HEK293T (cell line): ENCODE results near the gene MSI1.

Source experiments
- CTCF ChIA-PET: fragments of 350-600 bp; formaldehyde crosslinking; extraction: SDS; loops from one replicate; lab custom pipeline; 2021; ENCODE audit warnings: antibody characterized with exemption, inconsistent platforms; lab: Yijun Ruan, JAX
- POLR2A ChIA-PET: fragments of 350-600 bp; formaldehyde crosslinking; extraction: SDS; loops from one replicate; lab custom pipeline; 2020; ENCODE audit warnings: antibody characterized with exemption, inconsistent platforms; lab: Yijun Ruan, JAX
- DNase-seq: peaks from one replicate; pipeline ENCODE4 v3.0.0; 2012; ENCODE audit warnings: mixed read lengths; ENCODE audit errors: extremely low spot score
- ARNT ChIP-seq: fragments of 450-650 bp; IDR thresholded peaks from 2 replicates; pipeline ENCODE4 v1.6.1; 2017; ENCODE audit warnings: mild to moderate bottlenecking
- BHLHE40 ChIP-seq: fragments of 450-650 bp; IDR thresholded peaks from 2 replicates; pipeline ENCODE4 v1.6.1; 2016; ENCODE audit warnings: mild to moderate bottlenecking, moderate library complexity, borderline replicate concordance
- CTBP1 ChIP-seq: fragments of 450-650 bp; IDR thresholded peaks from 2 replicates; pipeline ENCODE4 v1.6.1; 2016; ENCODE audit warnings: borderline replicate concordance
- ELF4 ChIP-seq: fragments of 450-650 bp; IDR thresholded peaks from 2 replicates; pipeline ENCODE4 v1.6.1; 2017; ENCODE audit warnings: antibody characterized with exemption
- FOXA1 ChIP-seq: fragments of 450-650 bp; IDR thresholded peaks from 2 replicates; pipeline ENCODE4 v1.6.1; 2016; ENCODE audit warnings: mild to moderate bottlenecking
- FOXK2 ChIP-seq: fragments of 450-650 bp; IDR thresholded peaks from 2 replicates; pipeline ENCODE4 v1.6.1; 2016; ENCODE audit warnings: mild to moderate bottlenecking
- FOXM1 ChIP-seq: fragments of 450-650 bp; IDR thresholded peaks from 2 replicates; pipeline ENCODE4 v1.6.1; 2017; ENCODE audit warnings: mild to moderate bottlenecking, borderline replicate concordance
- HDGF ChIP-seq: fragments of 450-650 bp; IDR thresholded peaks from 2 replicates; pipeline ENCODE4 v1.6.1; 2017; ENCODE audit warnings: antibody characterized with exemption, borderline replicate concordance
- L3MBTL2 ChIP-seq: fragments of 450-650 bp; conservative IDR thresholded peaks from 2 replicates; pipeline ENCODE4 v1.6.1; 2016; ENCODE audit warnings: mild to moderate bottlenecking
- LEF1 ChIP-seq: fragments of 450-650 bp; IDR thresholded peaks from 2 replicates; pipeline ENCODE4 v1.6.1; 2017; ENCODE audit warnings: mild to moderate bottlenecking, borderline replicate concordance
- NFRKB ChIP-seq: fragments of 450-650 bp; IDR thresholded peaks from 2 replicates; pipeline ENCODE4 v1.6.1; 2016; ENCODE audit warnings: mild to moderate bottlenecking, moderate library complexity
- PKNOX1 ChIP-seq: fragments of 450-650 bp; IDR thresholded peaks from 2 replicates; pipeline ENCODE4 v1.6.1; 2016
- SP1 ChIP-seq: fragments of 450-650 bp; IDR thresholded peaks from 2 replicates; pipeline ENCODE4 v1.6.1; 2017
- SUZ12 ChIP-seq: fragments of 450-650 bp; IDR thresholded peaks from 2 replicates; pipeline ENCODE4 v1.6.1; 2016; ENCODE audit warnings: mild to moderate bottlenecking
- TARDBP ChIP-seq: fragments of 450-650 bp; IDR thresholded peaks from 2 replicates; pipeline ENCODE4 v1.6.1; 2016
- ZNF384 ChIP-seq: fragments of 450-650 bp; IDR thresholded peaks from 2 replicates; pipeline ENCODE4 v1.6.1; 2016

Gene MSI1

GRCh38 chr12:120353136-120353535 is 15.8 kb downstream of the MSI1 start:
- no peak for DNase-seq
- TF ChIP-seq NFRKB, result no peak
- POLR2A ChIA-PET, result interaction anchor here (1.2 kb wide), 1 partner anchor 14 kb away, joined by 3 read pairs; no protein-coding TSS in a partner anchor
- CTCF ChIA-PET, result no interaction called here

- CTCF ChIA-PET, result interaction anchor here (1.3 kb wide), 1 partner anchor 15 kb away, joined by 4 read pairs; no protein-coding TSS in a partner anchor
- POLR2A ChIA-PET, result interaction anchor here (0.9 kb wide), 1 partner anchor 86 kb away, joined by 3 read pairs; the partner anchor contains the start of gene COX6A1
- TF ChIP-seq ZNF384, result no peak
- no peak for TF ChIP-seq SP1
- TF ChIP-seq LEF1, result no peak
- no peak for TF ChIP-seq ARNT
- TF ChIP-seq FOXK2, result no peak
- no peak for DNase-seq
Observed at GRCh38 chr12:120352117-120352516, 16.8 kb downstream of the MSI1 start.

GRCh38 chr12:120350576-120351350 is 18.2 kb downstream of the MSI1 start:
- TF ChIP-seq FOXM1, result no peak
- no peak for TF ChIP-seq PKNOX1
- TF ChIP-seq TARDBP, result no peak
- TF ChIP-seq SUZ12, result no peak
- no peak for TF ChIP-seq ELF4
- no peak for TF ChIP-seq FOXA1
- no peak for TF ChIP-seq SP1
- no peak for TF ChIP-seq FOXK2
- no peak for TF ChIP-seq CTBP1
- TF ChIP-seq L3MBTL2, result no peak
- TF ChIP-seq HDGF, result no peak
- TF ChIP-seq ZNF384, result no peak
- TF ChIP-seq BHLHE40, result no peak
- TF ChIP-seq ARNT, result no peak
- no peak for TF ChIP-seq LEF1
- TF ChIP-seq NFRKB, result no peak
- DNase-seq, result no peak
- ChIA-PET POLR2A (interaction anchor here (1.1 kb wide), 1 partner anchor 87 kb away, joined by 3 read pairs; the partner anchor contains the start of gene COX6A1), CTCF (no interaction called here)

- CTCF ChIA-PET, result interaction anchor here (0.6 to 1.1 kb wide), 2 partner anchors 12 to 217 kb away, joined by 3 read pairs; no protein-coding TSS in a partner anchor
- DNase-seq, result no peak
- POLR2A ChIA-PET, result no interaction called here
- no peak for TF ChIP-seq NFRKB
- TF ChIP-seq CTBP1, result no peak
- TF ChIP-seq ELF4, result no peak
- no peak for TF ChIP-seq L3MBTL2
- TF ChIP-seq ZNF384, result no peak
- no peak for TF ChIP-seq FOXK2
- TF ChIP-seq BHLHE40, result no peak
- TF ChIP-seq SUZ12, result no peak
- TF ChIP-seq FOXA1, result no peak
- no peak for TF ChIP-seq PKNOX1
Observed at GRCh38 chr12:120347766-120348165, 21.2 kb downstream of the MSI1 start.

GRCh38 chr12:120346681-120347080 is 22.3 kb downstream of the MSI1 start:
- ChIA-PET CTCF (interaction anchor here (1.1 kb wide), 1 partner anchor 11 kb away, joined by 3 read pairs; no protein-coding TSS in a partner anchor), POLR2A (no interaction called here)
- TF ChIP-seq FOXK2 (no peak), LEF1 (no peak), ELF4 (no peak), HDGF (no peak), FOXM1 (no peak), TARDBP (no peak)
- DNase-seq, result no peak

- ChIA-PET CTCF (no interaction called here), POLR2A (no interaction called here)
- DNase-seq, result no peak
- no peak for TF ChIP-seq L3MBTL2
- TF ChIP-seq FOXK2, result no peak
- no peak for TF ChIP-seq ARNT
- no peak for TF ChIP-seq BHLHE40
- TF ChIP-seq ELF4, result no peak
- TF ChIP-seq PKNOX1, result no peak
- TF ChIP-seq FOXM1, result no peak
- no peak for TF ChIP-seq SP1
- no peak for TF ChIP-seq CTBP1
- TF ChIP-seq LEF1, result no peak
- no peak for TF ChIP-seq TARDBP
- TF ChIP-seq ZNF384, result no peak
- no peak for TF ChIP-seq FOXA1
- no peak for TF ChIP-seq NFRKB
- no peak for TF ChIP-seq HDGF
Observed at GRCh38 chr12:120346031-120346430, 22.9 kb downstream of the MSI1 start.
